K562 (cell line): Measurements from ENCODE around the gene CARD11. TPM values are rescaled to one million over a fixed set of nuclear protein-coding genes. Genes with fewer than 3 reads are reported as not detected.
A peak's percentile ranks its signal among the peaks of the same experiment; 100 is the strongest.

Experiments
- BMI1 ChIP-seq: fragments of 150-350 bp; IDR thresholded peaks from 2 replicates; pipeline ENCODE4 v1.6.1; 2014; ENCODE audit warnings: low read length
- CHD4 ChIP-seq: fragments of 200-600 bp; sonication (generic); IDR thresholded peaks from 3 replicates; pipeline ENCODE4 v1.6.1; 2012; ENCODE audit warnings: low read depth, mild to moderate bottlenecking, mixed read lengths, low read length, inconsistent platforms; ENCODE audit not compliant: insufficient read depth, insufficient replicate concordance, poor library complexity, severe bottlenecking
- FUS ChIP-seq: fragments of 200-400 bp; formaldehyde crosslinking; optimal IDR thresholded peaks from 2 replicates; pipeline ENCODE3; 2017; ENCODE audit warnings: low read depth, low read length
- GTF2A2 ChIP-seq: IDR thresholded peaks from 2 replicates; pipeline ENCODE4 v1.6.1; 2016; ENCODE audit warnings: mild to moderate bottlenecking, missing genetic modification characterization, missing compliant biosample characterization
- KLF10 ChIP-seq: fragments of 250-450 bp; sonication (Bioruptor Pico); IDR thresholded peaks from 2 replicates; pipeline ENCODE4 v1.6.1; 2021; ENCODE audit warnings: matching md5 sums
- POLR2AphosphoS5 ChIP-seq: IDR thresholded peaks from 2 replicates; pipeline ENCODE4 v1.6.1; 2011; ENCODE audit warnings: mild to moderate bottlenecking, low read depth, low read length, moderate library complexity; ENCODE audit not compliant: control insufficient read depth, insufficient read depth
- RNF2 ChIP-seq: sonication (generic); IDR thresholded peaks from 2 replicates; pipeline ENCODE4 v1.6.1; 2016
- YY1 ChIP-seq, 3 experiments: IDR thresholded peaks; 2 replicates each; pipeline ENCODE4 v1.6.1; 2011; ENCODE audit warnings: low read length in 2 of 3, mild to moderate bottlenecking in 2 of 3, moderate library complexity in 2 of 3, borderline replicate concordance in 1 of 3, control low read depth in 1 of 3, low read depth in 1 of 3; ENCODE audit not compliant: insufficient read depth in 3 of 3, insufficient replicate concordance in 2 of 3, control insufficient read depth in 1 of 3, insufficient read length in 1 of 3; ENCODE audit errors: extremely low read depth in 1 of 3
- ZBTB7A ChIP-seq: IDR thresholded peaks from 2 replicates; pipeline ENCODE4 v1.6.1; 2011; ENCODE audit warnings: low read depth, mild to moderate bottlenecking, low read length, moderate library complexity, borderline replicate concordance; ENCODE audit not compliant: control insufficient read depth
- ZNF140 ChIP-seq: fragments of 250-450 bp; sonication (Bioruptor Pico); IDR thresholded peaks from 2 replicates; pipeline ENCODE4 v1.8.0; 2021; ENCODE audit warnings: moderate library complexity, mild to moderate bottlenecking, inconsistent platforms
- ZNF561 ChIP-seq: fragments of 450-650 bp; formaldehyde crosslinking; conservative IDR thresholded peaks from 2 replicates; pipeline ENCODE4 v1.4.0; 2020; ENCODE audit warnings: mild to moderate bottlenecking, moderate library complexity
- ZNF77 ChIP-seq: fragments of 250-450 bp; sonication (Bioruptor Pico); IDR thresholded peaks from 2 replicates; pipeline ENCODE4 v1.5.0; 2020
- polyA plus RNA-seq, 8 experiments: library from polyadenylated mRNA; depleted of rRNA in 4 of 8; stranded (reverse) in 5 of 8; unstranded in 3 of 8; fragments of >200 nt; fragmentation: Nextera tagmentation in 2 of 8; fragmentation: Illumina TruSeq in 1 of 8; extraction: Ambion mirVana in 2 of 8; extraction: Trizol in 1 of 8; gene quantifications; 2 replicates each; pipeline versions ENCODE4 v1.2.1 to v1.2.3, GENCODE V29; 2011 to 2014; ENCODE audit warnings: inconsistent platforms in 1 of 8, missing spikeins in 1 of 8
- total RNA-seq, 7 experiments: library from RNA; depleted of rRNA in 6 of 7; stranded (reverse); fragments of >200 nt in 6 of 7; fragmentation: Illumina TruSeq in 2 of 7; extraction: Trizol in 2 of 7; gene quantifications; 2 replicates each; pipeline versions ENCODE4 v1.2.1 to v1.2.3, GENCODE V29; 2011 to 2021; ENCODE audit warnings: low replicate concordance in 1 of 7
- TF ChIP-seq, protein P1 (sequence below): fragments of 250-450 bp; sonication (Bioruptor Pico); IDR thresholded peaks from 2 replicates; pipeline ENCODE4 v1.8.0; 2021; ENCODE audit warnings: mild to moderate bottlenecking, moderate library complexity
- TF ChIP-seq, protein P2 (sequence below): sonication (generic); formaldehyde crosslinking; IDR thresholded peaks from 2 replicates; pipeline ENCODE4 v1.9.0; 2022; ENCODE audit warnings: mild to moderate bottlenecking, missing genetic modification reagents
- TF ChIP-seq, protein P3 (sequence below): fragments of 250-450 bp; sonication (Bioruptor Pico); IDR thresholded peaks from 2 replicates; pipeline ENCODE4 v1.8.0; 2022; ENCODE audit warnings: moderate library complexity, mild to moderate bottlenecking, inconsistent platforms
- TF ChIP-seq, protein P4 (sequence below): fragments of 450-650 bp; IDR thresholded peaks from 2 replicates; pipeline ENCODE4 v1.6.1; 2017; ENCODE audit warnings: antibody characterized with exemption
- TF ChIP-seq, protein P5 (sequence below): sonication (generic); formaldehyde crosslinking; IDR thresholded peaks from 2 replicates; pipeline ENCODE4 v1.9.0; 2022; ENCODE audit warnings: mild to moderate bottlenecking, missing genetic modification reagents
- TF ChIP-seq, protein P6 (sequence below), 2 experiments: fragments of 450-650 bp; conservative IDR thresholded peaks; 2 replicates each; pipeline ENCODE4 v1.6.1; 2017; ENCODE audit warnings: mild to moderate bottlenecking in 2 of 2, moderate library complexity in 2 of 2

CARD11 gene
- total and polyA plus RNA-seq, 9 of the 15 experiments (the other 6 are each of a cell fraction or from before 2014, with no cell fraction given): 0.07 to 12.8 (median 5.7) TPM

DNA sequence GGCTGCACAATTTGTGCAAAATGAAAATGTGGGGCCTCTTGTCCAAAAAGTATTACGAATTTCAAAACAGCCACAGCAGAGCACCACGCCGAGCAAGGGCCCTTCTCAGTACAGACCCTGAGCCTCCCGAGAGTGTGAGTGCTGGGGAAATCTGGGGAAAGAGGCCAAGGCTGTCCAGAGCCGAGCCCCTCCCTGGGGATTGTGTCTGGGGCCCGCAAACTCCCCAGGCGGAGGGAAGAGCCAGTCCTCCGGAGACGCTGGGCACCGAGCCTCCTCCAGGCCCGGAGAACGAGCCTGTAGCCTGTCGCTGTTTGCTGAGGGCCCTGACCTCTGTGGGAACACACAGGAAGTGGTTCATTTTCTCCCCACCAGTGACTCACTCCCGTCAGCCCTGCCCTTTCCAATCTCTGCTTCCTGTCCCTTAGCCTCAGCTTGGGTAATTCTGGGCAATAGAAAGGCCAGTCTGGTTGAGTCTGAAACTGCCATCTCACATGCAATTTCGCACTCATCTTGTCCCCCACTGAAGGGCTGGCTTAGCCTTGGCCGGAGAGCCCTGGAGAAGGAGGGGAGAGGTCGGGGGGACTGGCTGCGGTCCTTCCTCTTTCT lies 180.1 kb downstream of the CARD11 start (continued):
- TF ChIP-seq, protein P1, sequence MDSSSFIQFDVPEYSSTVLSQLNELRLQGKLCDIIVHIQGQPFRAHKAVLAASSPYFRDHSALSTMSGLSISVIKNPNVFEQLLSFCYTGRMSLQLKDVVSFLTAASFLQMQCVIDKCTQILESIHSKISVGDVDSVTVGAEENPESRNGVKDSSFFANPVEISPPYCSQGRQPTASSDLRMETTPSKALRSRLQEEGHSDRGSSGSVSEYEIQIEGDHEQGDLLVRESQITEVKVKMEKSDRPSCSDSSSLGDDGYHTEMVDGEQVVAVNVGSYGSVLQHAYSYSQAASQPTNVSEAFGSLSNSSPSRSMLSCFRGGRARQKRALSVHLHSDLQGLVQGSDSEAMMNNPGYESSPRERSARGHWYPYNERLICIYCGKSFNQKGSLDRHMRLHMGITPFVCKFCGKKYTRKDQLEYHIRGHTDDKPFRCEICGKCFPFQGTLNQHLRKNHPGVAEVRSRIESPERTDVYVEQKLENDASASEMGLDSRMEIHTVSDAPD (CRISPR knock-in tag): no peak
- no peak for TF ChIP-seq ZNF561
- TF ChIP-seq, protein P2, sequence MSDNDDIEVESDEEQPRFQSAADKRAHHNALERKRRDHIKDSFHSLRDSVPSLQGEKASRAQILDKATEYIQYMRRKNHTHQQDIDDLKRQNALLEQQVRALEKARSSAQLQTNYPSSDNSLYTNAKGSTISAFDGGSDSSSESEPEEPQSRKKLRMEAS (CRISPR knock-in tag): no peak
- peak; percentile 77; the same call in 1 of the 2 replicates for TF ChIP-seq RNF2
- TF ChIP-seq, protein P3, sequence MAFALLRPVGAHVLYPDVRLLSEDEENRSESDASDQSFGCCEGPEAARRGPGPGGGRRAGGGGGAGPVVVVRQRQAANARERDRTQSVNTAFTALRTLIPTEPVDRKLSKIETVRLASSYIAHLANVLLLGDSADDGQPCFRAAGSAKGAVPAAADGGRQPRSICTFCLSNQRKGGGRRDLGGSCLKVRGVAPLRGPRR (CRISPR knock-in tag): no peak
- TF ChIP-seq ZNF140 (CRISPR knock-in tag): no peak
- TF ChIP-seq POLR2AphosphoS5: peak; percentile 26; the same call in 1 of the 2 replicates
- no peak for TF ChIP-seq YY1 (IDR thresholded peaks at IDR 0.05; ENCODE audit: borderline replicate concordance in 1 of 3, control insufficient read depth in 1 of 3, extremely low read depth in 1 of 3, insufficient read depth in 3 of 3, insufficient read length in 1 of 3, insufficient replicate concordance in 2 of 3, low read depth in 1 of 3, low read length in 2 of 3)
- no peak for TF ChIP-seq KLF10
- TF ChIP-seq, protein P4, sequence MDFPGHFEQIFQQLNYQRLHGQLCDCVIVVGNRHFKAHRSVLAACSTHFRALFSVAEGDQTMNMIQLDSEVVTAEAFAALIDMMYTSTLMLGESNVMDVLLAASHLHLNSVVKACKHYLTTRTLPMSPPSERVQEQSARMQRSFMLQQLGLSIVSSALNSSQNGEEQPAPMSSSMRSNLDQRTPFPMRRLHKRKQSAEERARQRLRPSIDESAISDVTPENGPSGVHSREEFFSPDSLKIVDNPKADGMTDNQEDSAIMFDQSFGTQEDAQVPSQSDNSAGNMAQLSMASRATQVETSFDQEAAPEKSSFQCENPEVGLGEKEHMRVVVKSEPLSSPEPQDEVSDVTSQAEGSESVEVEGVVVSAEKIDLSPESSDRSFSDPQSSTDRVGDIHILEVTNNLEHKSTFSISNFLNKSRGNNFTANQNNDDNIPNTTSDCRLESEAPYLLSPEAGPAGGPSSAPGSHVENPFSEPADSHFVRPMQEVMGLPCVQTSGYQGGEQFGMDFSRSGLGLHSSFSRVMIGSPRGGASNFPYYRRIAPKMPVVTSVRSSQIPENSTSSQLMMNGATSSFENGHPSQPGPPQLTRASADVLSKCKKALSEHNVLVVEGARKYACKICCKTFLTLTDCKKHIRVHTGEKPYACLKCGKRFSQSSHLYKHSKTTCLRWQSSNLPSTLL: no peak
- no peak for TF ChIP-seq ZNF77
- TF ChIP-seq GTF2A2 (tag): no peak
- no peak for TF ChIP-seq BMI1
- no peak for TF ChIP-seq FUS
- TF ChIP-seq CHD4: no peak
- TF ChIP-seq, protein P5, sequence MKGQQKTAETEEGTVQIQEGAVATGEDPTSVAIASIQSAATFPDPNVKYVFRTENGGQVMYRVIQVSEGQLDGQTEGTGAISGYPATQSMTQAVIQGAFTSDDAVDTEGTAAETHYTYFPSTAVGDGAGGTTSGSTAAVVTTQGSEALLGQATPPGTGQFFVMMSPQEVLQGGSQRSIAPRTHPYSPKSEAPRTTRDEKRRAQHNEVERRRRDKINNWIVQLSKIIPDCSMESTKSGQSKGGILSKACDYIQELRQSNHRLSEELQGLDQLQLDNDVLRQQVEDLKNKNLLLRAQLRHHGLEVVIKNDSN (CRISPR knock-in tag): no peak
- TF ChIP-seq, protein P6, sequence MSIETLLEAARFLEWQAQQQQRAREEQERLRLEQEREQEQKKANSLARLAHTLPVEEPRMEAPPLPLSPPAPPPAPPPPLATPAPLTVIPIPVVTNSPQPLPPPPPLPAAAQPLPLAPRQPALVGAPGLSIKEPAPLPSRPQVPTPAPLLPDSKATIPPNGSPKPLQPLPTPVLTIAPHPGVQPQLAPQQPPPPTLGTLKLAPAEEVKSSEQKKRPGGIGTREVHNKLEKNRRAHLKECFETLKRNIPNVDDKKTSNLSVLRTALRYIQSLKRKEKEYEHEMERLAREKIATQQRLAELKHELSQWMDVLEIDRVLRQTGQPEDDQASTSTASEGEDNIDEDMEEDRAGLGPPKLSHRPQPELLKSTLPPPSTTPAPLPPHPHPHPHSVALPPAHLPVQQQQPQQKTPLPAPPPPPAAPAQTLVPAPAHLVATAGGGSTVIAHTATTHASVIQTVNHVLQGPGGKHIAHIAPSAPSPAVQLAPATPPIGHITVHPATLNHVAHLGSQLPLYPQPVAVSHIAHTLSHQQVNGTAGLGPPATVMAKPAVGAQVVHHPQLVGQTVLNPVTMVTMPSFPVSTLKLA (conservative IDR thresholded peaks at IDR 0.05): no peak
- TF ChIP-seq ZBTB7A: no peak; the same call in 1 of the 2 replicates
